Measurements from ENCODE around the gene EVC2.

The EVC2 gene, protein sequence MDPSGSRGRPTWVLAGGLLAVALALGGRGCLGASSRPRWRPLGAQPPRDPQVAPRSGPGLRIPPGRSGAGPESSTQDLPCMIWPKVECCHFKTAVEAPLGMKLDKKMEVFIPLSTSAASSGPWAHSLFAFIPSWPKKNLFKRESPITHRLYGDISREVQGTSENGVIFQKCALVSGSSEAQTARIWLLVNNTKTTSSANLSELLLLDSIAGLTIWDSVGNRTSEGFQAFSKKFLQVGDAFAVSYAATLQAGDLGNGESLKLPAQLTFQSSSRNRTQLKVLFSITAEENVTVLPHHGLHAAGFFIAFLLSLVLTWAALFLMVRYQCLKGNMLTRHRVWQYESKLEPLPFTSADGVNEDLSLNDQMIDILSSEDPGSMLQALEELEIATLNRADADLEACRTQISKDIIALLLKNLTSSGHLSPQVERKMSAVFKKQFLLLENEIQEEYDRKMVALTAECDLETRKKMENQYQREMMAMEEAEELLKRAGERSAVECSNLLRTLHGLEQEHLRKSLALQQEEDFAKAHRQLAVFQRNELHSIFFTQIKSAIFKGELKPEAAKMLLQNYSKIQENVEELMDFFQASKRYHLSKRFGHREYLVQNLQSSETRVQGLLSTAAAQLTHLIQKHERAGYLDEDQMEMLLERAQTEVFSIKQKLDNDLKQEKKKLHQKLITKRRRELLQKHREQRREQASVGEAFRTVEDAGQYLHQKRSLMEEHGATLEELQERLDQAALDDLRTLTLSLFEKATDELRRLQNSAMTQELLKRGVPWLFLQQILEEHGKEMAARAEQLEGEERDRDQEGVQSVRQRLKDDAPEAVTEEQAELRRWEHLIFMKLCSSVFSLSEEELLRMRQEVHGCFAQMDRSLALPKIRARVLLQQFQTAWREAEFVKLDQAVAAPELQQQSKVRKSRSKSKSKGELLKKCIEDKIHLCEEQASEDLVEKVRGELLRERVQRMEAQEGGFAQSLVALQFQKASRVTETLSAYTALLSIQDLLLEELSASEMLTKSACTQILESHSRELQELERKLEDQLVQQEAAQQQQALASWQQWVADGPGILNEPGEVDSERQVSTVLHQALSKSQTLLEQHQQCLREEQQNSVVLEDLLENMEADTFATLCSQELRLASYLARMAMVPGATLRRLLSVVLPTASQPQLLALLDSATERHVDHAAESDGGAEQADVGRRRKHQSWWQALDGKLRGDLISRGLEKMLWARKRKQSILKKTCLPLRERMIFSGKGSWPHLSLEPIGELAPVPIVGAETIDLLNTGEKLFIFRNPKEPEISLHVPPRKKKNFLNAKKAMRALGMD
- long read RNA-seq: 0 reads

DNA sequence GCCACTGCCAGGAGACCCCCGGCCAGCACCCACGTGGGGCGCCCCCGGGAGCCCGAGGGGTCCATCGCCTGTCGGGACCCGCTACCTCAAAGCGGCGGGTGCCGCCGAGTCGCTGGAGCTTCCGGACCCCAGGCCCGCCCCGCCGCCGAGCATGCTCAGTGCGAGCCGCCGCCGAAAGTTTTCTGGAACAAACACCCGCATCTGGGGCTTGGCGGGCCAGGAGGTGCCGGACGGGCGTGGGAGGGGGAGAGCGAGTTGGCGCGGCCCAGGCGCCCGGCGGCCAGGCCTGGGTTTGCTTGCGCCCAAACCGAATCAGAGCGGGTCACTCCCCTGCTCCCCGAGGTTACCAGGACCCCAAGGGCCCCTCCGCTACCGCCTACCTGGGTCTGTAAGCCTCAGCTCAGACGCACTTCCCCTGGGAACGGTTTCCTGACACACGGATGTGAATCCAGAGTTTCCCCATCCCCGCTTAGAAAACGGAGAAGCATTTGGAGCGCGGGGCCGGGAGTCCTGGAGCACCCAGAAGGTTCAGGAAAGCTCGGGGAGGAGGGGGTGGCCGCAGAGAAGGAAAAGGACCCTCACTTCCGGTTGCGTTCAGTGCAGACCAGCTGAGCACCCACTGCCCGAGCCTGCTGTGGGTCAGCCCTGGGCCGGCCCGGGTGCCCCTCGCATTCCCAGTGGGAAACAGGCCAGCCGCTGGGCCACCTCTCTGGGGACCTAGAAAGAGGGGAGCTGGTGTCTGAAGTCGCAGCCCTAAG, at the start of gene EVC2:
Gene EVC2 (minus strand): TSS at position 111 of the 758 bp plus-strand sequence. CDS start 46 bp downstream, at position 65.
- no peak within 1 kb of the TSS for H3K4me3 ChIP-seq (replicated peaks; ENCODE audit: insufficient read depth, low read length)
- peaks cover 43% of the 10 kb centered on the region for H3K27me3 ChIP-seq (ENCODE audit: insufficient read depth, poor library complexity, severe bottlenecking)

DNA sequence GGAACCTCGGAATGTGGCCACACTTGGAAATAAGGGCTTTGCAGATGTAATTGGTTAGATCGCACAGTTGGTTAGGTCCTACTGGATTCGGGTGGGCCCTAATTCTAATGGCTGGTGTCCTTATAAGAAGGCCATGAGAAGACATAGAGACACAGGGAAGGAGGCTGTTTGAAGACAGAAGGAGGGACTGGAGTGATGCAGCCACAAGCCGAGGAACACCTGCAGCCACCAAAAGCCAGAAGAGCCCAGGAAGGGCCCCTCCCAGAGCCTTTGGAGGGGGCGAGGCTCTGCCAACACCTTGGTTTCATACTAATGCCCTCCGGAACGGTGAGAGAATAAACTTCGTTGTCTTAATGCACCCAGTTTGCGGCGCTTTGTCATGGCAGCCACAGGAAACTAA, 49.6 kb upstream of the EVC2 start:
- Histone ChIP-seq H3K27me3 (ENCODE audit: insufficient read depth, poor library complexity, severe bottlenecking) (no peaks in the 10 kb centered on the region), H3K4me3 (replicated peaks; ENCODE audit: insufficient read depth, low read length) (no peak overlapping the region), H3K27ac (replicated peaks) (no peak overlapping the region)
- no peak for DNase-seq (ENCODE audit: low read depth in 1 of 2, low spot score in 1 of 2)
- TF ChIP-seq, protein P1, sequence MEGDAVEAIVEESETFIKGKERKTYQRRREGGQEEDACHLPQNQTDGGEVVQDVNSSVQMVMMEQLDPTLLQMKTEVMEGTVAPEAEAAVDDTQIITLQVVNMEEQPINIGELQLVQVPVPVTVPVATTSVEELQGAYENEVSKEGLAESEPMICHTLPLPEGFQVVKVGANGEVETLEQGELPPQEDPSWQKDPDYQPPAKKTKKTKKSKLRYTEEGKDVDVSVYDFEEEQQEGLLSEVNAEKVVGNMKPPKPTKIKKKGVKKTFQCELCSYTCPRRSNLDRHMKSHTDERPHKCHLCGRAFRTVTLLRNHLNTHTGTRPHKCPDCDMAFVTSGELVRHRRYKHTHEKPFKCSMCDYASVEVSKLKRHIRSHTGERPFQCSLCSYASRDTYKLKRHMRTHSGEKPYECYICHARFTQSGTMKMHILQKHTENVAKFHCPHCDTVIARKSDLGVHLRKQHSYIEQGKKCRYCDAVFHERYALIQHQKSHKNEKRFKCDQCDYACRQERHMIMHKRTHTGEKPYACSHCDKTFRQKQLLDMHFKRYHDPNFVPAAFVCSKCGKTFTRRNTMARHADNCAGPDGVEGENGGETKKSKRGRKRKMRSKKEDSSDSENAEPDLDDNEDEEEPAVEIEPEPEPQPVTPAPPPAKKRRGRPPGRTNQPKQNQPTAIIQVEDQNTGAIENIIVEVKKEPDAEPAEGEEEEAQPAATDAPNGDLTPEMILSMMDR (IDR thresholded peaks at IDR 0.05; ENCODE audit: insufficient read depth, low read length): no peak
- TF ChIP-seq SPI1 (IDR thresholded peaks at IDR 0.05; ENCODE audit: borderline replicate concordance, low read depth): no peak
- TF ChIP-seq POLR2AphosphoS5 (IDR thresholded peaks at IDR 0.05; ENCODE audit: low read depth): no peak
- TF ChIP-seq, protein P2, sequence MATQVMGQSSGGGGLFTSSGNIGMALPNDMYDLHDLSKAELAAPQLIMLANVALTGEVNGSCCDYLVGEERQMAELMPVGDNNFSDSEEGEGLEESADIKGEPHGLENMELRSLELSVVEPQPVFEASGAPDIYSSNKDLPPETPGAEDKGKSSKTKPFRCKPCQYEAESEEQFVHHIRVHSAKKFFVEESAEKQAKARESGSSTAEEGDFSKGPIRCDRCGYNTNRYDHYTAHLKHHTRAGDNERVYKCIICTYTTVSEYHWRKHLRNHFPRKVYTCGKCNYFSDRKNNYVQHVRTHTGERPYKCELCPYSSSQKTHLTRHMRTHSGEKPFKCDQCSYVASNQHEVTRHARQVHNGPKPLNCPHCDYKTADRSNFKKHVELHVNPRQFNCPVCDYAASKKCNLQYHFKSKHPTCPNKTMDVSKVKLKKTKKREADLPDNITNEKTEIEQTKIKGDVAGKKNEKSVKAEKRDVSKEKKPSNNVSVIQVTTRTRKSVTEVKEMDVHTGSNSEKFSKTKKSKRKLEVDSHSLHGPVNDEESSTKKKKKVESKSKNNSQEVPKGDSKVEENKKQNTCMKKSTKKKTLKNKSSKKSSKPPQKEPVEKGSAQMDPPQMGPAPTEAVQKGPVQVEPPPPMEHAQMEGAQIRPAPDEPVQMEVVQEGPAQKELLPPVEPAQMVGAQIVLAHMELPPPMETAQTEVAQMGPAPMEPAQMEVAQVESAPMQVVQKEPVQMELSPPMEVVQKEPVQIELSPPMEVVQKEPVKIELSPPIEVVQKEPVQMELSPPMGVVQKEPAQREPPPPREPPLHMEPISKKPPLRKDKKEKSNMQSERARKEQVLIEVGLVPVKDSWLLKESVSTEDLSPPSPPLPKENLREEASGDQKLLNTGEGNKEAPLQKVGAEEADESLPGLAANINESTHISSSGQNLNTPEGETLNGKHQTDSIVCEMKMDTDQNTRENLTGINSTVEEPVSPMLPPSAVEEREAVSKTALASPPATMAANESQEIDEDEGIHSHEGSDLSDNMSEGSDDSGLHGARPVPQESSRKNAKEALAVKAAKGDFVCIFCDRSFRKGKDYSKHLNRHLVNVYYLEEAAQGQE (IDR thresholded peaks at IDR 0.05; ENCODE audit: insufficient replicate concordance, low read depth): no peak
- TF ChIP-seq GABPA (IDR thresholded peaks at IDR 0.05; ENCODE audit: low read depth): no peak

More for the DNA sequence above, at the start of gene EVC2:
- no peak within 1 kb of the TSS for H3K27ac ChIP-seq (replicated peaks)
- no peak for DNase-seq (ENCODE audit: low read depth in 1 of 2, low spot score in 1 of 2)
- no peak for TF ChIP-seq POLR2AphosphoS5 (IDR thresholded peaks at IDR 0.05; ENCODE audit: low read depth)
- TF ChIP-seq, protein P1 (IDR thresholded peaks at IDR 0.05; ENCODE audit: insufficient read depth, low read length): no peak
- TF ChIP-seq, protein P2 (IDR thresholded peaks at IDR 0.05; ENCODE audit: insufficient replicate concordance, low read depth): no peak
- TF ChIP-seq SPI1 (IDR thresholded peaks at IDR 0.05; ENCODE audit: borderline replicate concordance, low read depth): no peak
- no peak for TF ChIP-seq GABPA (IDR thresholded peaks at IDR 0.05; ENCODE audit: low read depth)

DNA sequence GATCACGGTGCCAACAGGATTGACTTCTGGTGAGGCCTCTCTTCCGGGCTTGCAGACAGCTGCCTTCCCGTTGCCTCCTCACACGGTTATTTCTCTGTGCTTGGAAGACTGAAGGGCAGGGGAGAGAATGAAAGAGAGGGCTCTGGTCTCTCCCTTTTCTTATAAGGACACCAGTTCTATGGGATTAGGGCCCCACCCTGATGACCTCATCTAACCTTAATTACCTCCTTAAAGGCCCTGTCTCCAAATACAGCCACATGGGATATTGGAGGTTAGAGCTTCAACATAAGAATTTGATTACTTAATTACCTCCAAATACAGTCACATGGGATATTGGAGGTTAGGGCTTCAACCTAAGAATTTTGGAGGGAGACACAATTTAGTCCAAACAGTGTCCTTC, 49.2 kb upstream of the EVC2 start:
- TF ChIP-seq, protein P2 (IDR thresholded peaks at IDR 0.05; ENCODE audit: insufficient replicate concordance, low read depth): no peak
- no peak for TF ChIP-seq POLR2AphosphoS5 (IDR thresholded peaks at IDR 0.05; ENCODE audit: low read depth)
- TF ChIP-seq, protein P1 (IDR thresholded peaks at IDR 0.05; ENCODE audit: insufficient read depth, low read length): no peak
- no peak for TF ChIP-seq SPI1 (IDR thresholded peaks at IDR 0.05; ENCODE audit: borderline replicate concordance, low read depth)
- no peak for TF ChIP-seq GABPA (IDR thresholded peaks at IDR 0.05; ENCODE audit: low read depth)
- Histone ChIP-seq H3K4me3 (replicated peaks; ENCODE audit: insufficient read depth, low read length) (no peak overlapping the region), H3K27ac (replicated peaks) (no peak overlapping the region), H3K27me3 (ENCODE audit: insufficient read depth, poor library complexity, severe bottlenecking) (no peaks in the 10 kb centered on the region)
- DNase-seq (ENCODE audit: low read depth in 1 of 2, low spot score in 1 of 2): no peak

All from HL-60 (cell line).